K562 (cell line): Measurements from ENCODE around the gene PLK5. TPM values are rescaled to one million over a fixed set of nuclear protein-coding genes. Genes with fewer than 3 reads are reported as not detected.
A peak's percentile ranks its signal among the peaks of the same experiment; 100 is the strongest.

Experiments
- DMBX1 ChIP-seq: fragments of 250-450 bp; sonication (Bioruptor Pico); IDR thresholded peaks from 2 replicates; pipeline ENCODE4 v1.8.0; 2022; ENCODE audit warnings: inconsistent platforms, mild to moderate bottlenecking, moderate library complexity, borderline replicate concordance
- E2F3 ChIP-seq: fragments of 250-450 bp; sonication (Bioruptor Pico); IDR thresholded peaks from 2 replicates; pipeline ENCODE4 v1.4.0; 2020; ENCODE audit warnings: mild to moderate bottlenecking
- EP300 ChIP-seq: IDR thresholded peaks from 2 replicates; pipeline ENCODE4 v1.6.1; 2012; ENCODE audit warnings: low read length, improper control_type of control experiment
- ERF ChIP-seq: fragments of 450-650 bp; formaldehyde crosslinking; IDR thresholded peaks from 2 replicates; pipeline ENCODE4 v1.4.0; 2020; ENCODE audit warnings: mild to moderate bottlenecking, mixed read lengths
- ETV6 ChIP-seq, 3 experiments: fragments of 150-350 bp in 1 of 3; sonication (generic) in 1 of 3; formaldehyde crosslinking in 1 of 3; IDR thresholded peaks; 2 replicates each; pipeline versions ENCODE4 v1.6.1 to v1.8.0; 2014 to 2022; ENCODE audit warnings: borderline replicate concordance in 2 of 3, low read depth in 2 of 3, antibody characterized with exemption in 1 of 3, low read length in 1 of 3, mild to moderate bottlenecking in 1 of 3, missing genetic modification reagents in 1 of 3
- KDM4B ChIP-seq, 2 experiments: fragments of 450-650 bp in 1 of 2; sonication (generic) in 1 of 2; IDR thresholded peaks; 2 replicates each; pipeline ENCODE4 v1.6.1; 2016 to 2017; ENCODE audit warnings: borderline replicate concordance in 2 of 2, antibody characterized with exemption in 1 of 2, low read depth in 1 of 2, mild to moderate bottlenecking in 1 of 2
- LEF1 ChIP-seq: fragments of 450-650 bp; IDR thresholded peaks from 2 replicates; pipeline ENCODE4 v1.6.1; 2016; ENCODE audit warnings: mild to moderate bottlenecking
- MTA2 ChIP-seq: fragments of 450-650 bp; IDR thresholded peaks from 2 replicates; pipeline ENCODE4 v1.6.1; 2016; ENCODE audit warnings: low read depth
- PML ChIP-seq: IDR thresholded peaks from 2 replicates; pipeline ENCODE4 v1.6.1; 2012; ENCODE audit warnings: low read length, inconsistent platforms
- RFX1 ChIP-seq: fragments of 450-650 bp; IDR thresholded peaks from 2 replicates; pipeline ENCODE4 v1.6.1; 2016; ENCODE audit warnings: mild to moderate bottlenecking, moderate library complexity
- SETDB1 ChIP-seq: IDR thresholded peaks from one replicate; pipeline ENCODE4 v1.6.1; 2012; ENCODE audit warnings: low read length, control low read depth, inconsistent platforms
- SIN3A ChIP-seq, 2 experiments: fragments of 150-350 bp in 1 of 2; IDR thresholded peaks; 2 replicates each; pipeline ENCODE4 v1.6.1; 2011 to 2016; ENCODE audit warnings: borderline replicate concordance in 2 of 2, low read depth in 2 of 2, low read length in 2 of 2, mild to moderate bottlenecking in 2 of 2, moderate library complexity in 2 of 2; ENCODE audit not compliant: control insufficient read depth in 1 of 2
- SP1 ChIP-seq: sonication (generic); formaldehyde crosslinking; IDR thresholded peaks from 2 replicates; pipeline ENCODE4 v1.8.1; 2022; ENCODE audit warnings: mild to moderate bottlenecking, missing genetic modification reagents
- STAT5B ChIP-seq: fragments of 250-450 bp; sonication (Bioruptor Pico); IDR thresholded peaks from 2 replicates; pipeline ENCODE4 v1.8.0; 2021; ENCODE audit warnings: mild to moderate bottlenecking, inconsistent platforms
- ZC3H11A ChIP-seq: IDR thresholded peaks from 2 replicates; pipeline ENCODE4 v1.6.1; 2012; ENCODE audit warnings: low read depth, low read length, improper control_type of control experiment
- polyA plus RNA-seq, 8 experiments: library from polyadenylated mRNA; depleted of rRNA in 4 of 8; stranded (reverse) in 5 of 8; unstranded in 3 of 8; fragments of >200 nt; fragmentation: Nextera tagmentation in 2 of 8; fragmentation: Illumina TruSeq in 1 of 8; extraction: Ambion mirVana in 2 of 8; extraction: Trizol in 1 of 8; gene quantifications; 2 replicates each; pipeline versions ENCODE4 v1.2.1 to v1.2.3, GENCODE V29; 2011 to 2014; ENCODE audit warnings: inconsistent platforms in 1 of 8, missing spikeins in 1 of 8
- total RNA-seq, 7 experiments: library from RNA; depleted of rRNA in 6 of 7; stranded (reverse); fragments of >200 nt in 6 of 7; fragmentation: Illumina TruSeq in 2 of 7; extraction: Trizol in 2 of 7; gene quantifications; 2 replicates each; pipeline versions ENCODE4 v1.2.1 to v1.2.3, GENCODE V29; 2011 to 2021; ENCODE audit warnings: low replicate concordance in 1 of 7
- TF ChIP-seq, protein P1 (sequence below): IDR thresholded peaks from 2 replicates; pipeline ENCODE4 v1.6.1; 2011; ENCODE audit not compliant: insufficient read length; ENCODE audit errors: extremely low read depth
- TF ChIP-seq, protein P2 (sequence below): fragments of 450-650 bp; formaldehyde crosslinking; conservative IDR thresholded peaks from 2 replicates; pipeline ENCODE4 v1.4.0; 2022; ENCODE audit warnings: mild to moderate bottlenecking, missing genetic modification characterization
- TF ChIP-seq, protein P3 (sequence below): fragments of 450-650 bp; IDR thresholded peaks from 2 replicates; pipeline ENCODE4 v1.7.1; 2018; ENCODE audit warnings: mild to moderate bottlenecking, low read depth; ENCODE audit not compliant: partially characterized antibody
- TF ChIP-seq, protein P4 (sequence below): sonication (generic); formaldehyde crosslinking; IDR thresholded peaks from 2 replicates; pipeline ENCODE4 v1.8.0; 2022; ENCODE audit warnings: missing genetic modification reagents, mild to moderate bottlenecking, borderline replicate concordance

The PLK5 gene
- total and polyA plus RNA-seq, 9 of the 15 experiments (the other 6 are each of a cell fraction or from before 2014, with no cell fraction given): 0.04 to 0.23 (median 0.11) TPM; not detected in 5

DNA sequence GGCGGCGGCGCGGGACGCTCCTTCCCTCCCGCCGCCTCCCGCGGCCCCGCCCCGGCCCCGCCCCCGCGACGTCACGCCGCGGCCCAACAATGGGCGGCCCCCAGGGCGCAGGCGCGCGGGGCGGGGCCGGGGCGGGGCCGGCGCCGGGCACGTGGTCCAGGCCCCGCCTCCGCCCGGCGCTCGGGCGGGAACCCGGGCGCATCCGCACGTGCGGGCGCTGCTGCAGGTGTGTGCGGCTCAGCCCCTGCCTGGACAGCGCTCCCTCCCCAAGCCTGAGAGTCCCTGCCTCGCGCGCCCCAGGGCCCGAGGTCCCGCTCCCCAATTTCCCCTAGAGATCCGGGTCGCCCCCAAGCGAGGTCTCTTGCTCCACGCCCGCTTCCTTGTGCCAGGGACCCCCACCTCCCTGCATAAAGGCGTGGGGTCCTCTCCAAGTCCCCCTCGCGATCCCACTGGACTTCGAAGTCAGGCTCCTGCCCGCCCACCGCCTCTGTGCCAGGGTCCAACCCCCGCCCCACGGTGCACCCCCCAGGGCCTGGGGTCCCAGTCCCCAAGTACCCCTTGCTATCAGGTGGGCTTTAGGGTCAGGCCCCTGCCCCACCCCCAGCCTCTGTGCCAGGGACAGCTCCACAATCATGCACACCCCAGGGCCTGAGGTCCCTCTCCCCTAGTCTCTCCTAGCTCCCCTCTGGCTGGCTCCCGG, 44.6 kb downstream of the PLK5 start, which contains the start of gene MEX3D (continued):
- TF ChIP-seq, protein P1, sequence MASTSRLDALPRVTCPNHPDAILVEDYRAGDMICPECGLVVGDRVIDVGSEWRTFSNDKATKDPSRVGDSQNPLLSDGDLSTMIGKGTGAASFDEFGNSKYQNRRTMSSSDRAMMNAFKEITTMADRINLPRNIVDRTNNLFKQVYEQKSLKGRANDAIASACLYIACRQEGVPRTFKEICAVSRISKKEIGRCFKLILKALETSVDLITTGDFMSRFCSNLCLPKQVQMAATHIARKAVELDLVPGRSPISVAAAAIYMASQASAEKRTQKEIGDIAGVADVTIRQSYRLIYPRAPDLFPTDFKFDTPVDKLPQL: no peak
- TF ChIP-seq DMBX1 (CRISPR knock-in tag) (no peak), ZC3H11A (no peak), ERF (CRISPR knock-in tag) (no peak), SP1 (0 out of 2 replicates have a peak, but pooled peaks have one; percentile 18), PML (no peak), KDM4B (IDR thresholded peaks at IDR 0.05; ENCODE audit: borderline replicate concordance in 2 of 2, low read depth in 1 of 2) (no peak), EP300 (no peak), STAT5B (CRISPR knock-in tag) (no peak), ETV6 (IDR thresholded peaks at IDR 0.05; ENCODE audit: borderline replicate concordance in 1 of 2, low read depth in 2 of 2, low read length in 1 of 2) (no peak), ETV6 (CRISPR knock-in tag; IDR thresholded peaks at IDR 0.05; ENCODE audit: borderline replicate concordance) (no peak), RFX1 (no peak), SETDB1 (no peak), SIN3A (IDR thresholded peaks at IDR 0.05; ENCODE audit: borderline replicate concordance in 2 of 2, control insufficient read depth in 1 of 2, low read depth in 2 of 2, low read length in 2 of 2) (peak in 1 of 2 experiments; percentile 37; a peak in 1 of 4 replicates), E2F3 (CRISPR knock-in tag) (peak; percentile 83; the same call in 1 of the 2 replicates), LEF1 (no peak), MTA2 (no peak)
- TF ChIP-seq, protein P2, sequence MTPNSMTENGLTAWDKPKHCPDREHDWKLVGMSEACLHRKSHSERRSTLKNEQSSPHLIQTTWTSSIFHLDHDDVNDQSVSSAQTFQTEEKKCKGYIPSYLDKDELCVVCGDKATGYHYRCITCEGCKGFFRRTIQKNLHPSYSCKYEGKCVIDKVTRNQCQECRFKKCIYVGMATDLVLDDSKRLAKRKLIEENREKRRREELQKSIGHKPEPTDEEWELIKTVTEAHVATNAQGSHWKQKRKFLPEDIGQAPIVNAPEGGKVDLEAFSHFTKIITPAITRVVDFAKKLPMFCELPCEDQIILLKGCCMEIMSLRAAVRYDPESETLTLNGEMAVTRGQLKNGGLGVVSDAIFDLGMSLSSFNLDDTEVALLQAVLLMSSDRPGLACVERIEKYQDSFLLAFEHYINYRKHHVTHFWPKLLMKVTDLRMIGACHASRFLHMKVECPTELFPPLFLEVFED (CRISPR knock-in tag): no peak
- TF ChIP-seq, protein P3, sequence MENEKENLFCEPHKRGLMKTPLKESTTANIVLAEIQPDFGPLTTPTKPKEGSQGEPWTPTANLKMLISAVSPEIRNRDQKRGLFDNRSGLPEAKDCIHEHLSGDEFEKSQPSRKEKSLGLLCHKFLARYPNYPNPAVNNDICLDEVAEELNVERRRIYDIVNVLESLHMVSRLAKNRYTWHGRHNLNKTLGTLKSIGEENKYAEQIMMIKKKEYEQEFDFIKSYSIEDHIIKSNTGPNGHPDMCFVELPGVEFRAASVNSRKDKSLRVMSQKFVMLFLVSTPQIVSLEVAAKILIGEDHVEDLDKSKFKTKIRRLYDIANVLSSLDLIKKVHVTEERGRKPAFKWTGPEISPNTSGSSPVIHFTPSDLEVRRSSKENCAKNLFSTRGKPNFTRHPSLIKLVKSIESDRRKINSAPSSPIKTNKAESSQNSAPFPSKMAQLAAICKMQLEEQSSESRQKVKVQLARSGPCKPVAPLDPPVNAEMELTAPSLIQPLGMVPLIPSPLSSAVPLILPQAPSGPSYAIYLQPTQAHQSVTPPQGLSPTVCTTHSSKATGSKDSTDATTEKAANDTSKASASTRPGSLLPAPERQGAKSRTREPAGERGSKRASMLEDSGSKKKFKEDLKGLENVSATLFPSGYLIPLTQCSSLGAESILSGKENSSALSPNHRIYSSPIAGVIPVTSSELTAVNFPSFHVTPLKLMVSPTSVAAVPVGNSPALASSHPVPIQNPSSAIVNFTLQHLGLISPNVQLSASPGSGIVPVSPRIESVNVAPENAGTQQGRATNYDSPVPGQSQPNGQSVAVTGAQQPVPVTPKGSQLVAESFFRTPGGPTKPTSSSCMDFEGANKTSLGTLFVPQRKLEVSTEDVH: peak; percentile 41
- TF ChIP-seq, protein P4, sequence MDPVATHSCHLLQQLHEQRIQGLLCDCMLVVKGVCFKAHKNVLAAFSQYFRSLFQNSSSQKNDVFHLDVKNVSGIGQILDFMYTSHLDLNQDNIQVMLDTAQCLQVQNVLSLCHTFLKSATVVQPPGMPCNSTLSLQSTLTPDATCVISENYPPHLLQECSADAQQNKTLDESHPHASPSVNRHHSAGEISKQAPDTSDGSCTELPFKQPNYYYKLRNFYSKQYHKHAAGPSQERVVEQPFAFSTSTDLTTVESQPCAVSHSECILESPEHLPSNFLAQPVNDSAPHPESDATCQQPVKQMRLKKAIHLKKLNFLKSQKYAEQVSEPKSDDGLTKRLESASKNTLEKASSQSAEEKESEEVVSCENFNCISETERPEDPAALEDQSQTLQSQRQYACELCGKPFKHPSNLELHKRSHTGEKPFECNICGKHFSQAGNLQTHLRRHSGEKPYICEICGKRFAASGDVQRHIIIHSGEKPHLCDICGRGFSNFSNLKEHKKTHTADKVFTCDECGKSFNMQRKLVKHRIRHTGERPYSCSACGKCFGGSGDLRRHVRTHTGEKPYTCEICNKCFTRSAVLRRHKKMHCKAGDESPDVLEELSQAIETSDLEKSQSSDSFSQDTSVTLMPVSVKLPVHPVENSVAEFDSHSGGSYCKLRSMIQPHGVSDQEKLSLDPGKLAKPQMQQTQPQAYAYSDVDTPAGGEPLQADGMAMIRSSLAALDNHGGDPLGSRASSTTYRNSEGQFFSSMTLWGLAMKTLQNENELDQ (CRISPR knock-in tag): no peak
